Erythroblast (primary cell): Measurements from ENCODE around the gene DNAJC5G.

Source experiments
- GATA1 ChIP-seq: IDR thresholded peaks from 2 replicates; pipeline ENCODE4 v1.6.1; 2011; ENCODE audit warnings: low read depth, mild to moderate bottlenecking, control low read depth, low read length, moderate library complexity
- POLR2A ChIP-seq: IDR thresholded peaks from 2 replicates; pipeline ENCODE4 v1.6.1; 2011; ENCODE audit warnings: mild to moderate bottlenecking, low read length

DNA sequence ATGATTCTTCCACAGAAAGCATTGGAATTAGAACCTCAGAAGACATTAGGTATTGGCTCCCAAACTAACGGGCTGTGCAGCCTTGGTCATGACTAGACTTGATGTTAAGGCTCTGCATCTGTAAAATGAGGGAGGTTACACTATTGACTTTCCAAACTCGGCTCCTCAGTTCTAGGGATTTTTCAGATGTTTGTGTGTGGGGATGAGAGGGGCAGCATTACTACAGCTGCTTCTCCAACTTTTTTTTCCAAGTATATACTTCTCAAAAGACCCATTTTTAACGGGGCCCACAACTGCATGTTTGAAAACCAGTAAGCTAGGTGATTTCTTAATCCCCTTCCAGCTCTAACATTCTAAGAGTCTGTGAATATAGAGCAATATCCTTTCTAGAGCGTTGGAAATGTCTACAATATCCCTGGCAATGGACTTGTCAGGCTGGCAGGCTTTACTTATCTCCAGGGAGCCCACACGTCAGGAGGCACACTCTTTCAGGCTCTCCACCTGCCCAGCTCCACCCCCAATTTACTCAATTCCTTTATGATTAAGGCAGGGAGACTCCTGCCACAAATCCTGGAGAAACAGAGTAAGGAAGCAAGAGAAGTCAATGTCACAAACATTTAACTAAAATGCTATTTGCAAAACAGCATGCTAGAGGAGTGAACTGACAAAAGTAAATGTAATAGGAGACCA lies 48.5 kb downstream of the DNAJC5G start:
- TF ChIP-seq POLR2A (no peak), GATA1 (no peak)
